NB4 (cell line): ENCODE measurements around the gene SGIP1.
A peak's percentile ranks its signal among the peaks of the same experiment; 100 is the strongest.

Experiments used
- DNase-seq: peaks from one replicate; pipeline ENCODE4 v3.0.0; 2010; ENCODE audit warnings: low read depth
- H3K4me3 ChIP-seq: one replicate; pipeline ENCODE4 v1.5.1; 2011; ENCODE audit warnings: mild to moderate bottlenecking, low read depth, low read length, moderate library complexity
- CTCF ChIP-seq: IDR thresholded peaks from one replicate; pipeline ENCODE4 v1.5.1; 2012; ENCODE audit warnings: low read depth, low read length
- MAX ChIP-seq: IDR thresholded peaks from 2 replicates; pipeline ENCODE4 v1.6.1; 2011; ENCODE audit warnings: low read depth, low read length
- MYC ChIP-seq: IDR thresholded peaks from 2 replicates; pipeline ENCODE4 v1.6.1; 2011; ENCODE audit warnings: low read depth, low read length
- POLR2A ChIP-seq: IDR thresholded peaks from 2 replicates; pipeline ENCODE4 v1.6.1; 2011; ENCODE audit warnings: mild to moderate bottlenecking; ENCODE audit not compliant: insufficient read length; ENCODE audit errors: extremely low read depth

SGIP1 gene

DNA sequence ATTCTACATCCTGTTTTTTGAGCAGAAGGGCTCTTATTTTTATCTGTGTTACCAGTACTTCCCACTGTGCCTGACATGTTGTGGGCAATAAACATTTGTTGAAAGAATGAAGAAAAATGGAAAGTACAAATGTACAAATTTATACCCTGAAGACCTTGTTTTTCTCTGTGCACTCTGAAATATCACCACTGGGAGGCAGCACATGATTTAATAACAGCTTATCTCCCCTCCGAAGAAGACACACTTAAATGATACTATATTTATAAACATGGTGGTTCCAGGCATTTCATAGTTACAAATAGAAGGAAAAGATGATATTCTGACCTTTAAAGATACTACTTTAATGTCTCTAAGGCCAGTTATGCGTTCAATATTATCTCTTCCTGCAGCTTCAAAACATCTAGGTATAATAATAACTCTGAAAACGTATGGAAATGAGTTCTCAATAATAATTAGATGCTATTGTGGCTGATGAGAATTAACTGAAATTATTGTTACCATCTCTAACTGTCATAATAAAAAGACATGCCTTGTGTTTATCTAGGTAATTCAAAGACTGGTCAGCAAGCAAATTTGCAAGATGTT lies 231.1 kb downstream of the SGIP1 start:
- peak; percentile 52 for TF ChIP-seq CTCF
- TF ChIP-seq MYC = no peak
- DNase-seq = peak; percentile 60
- no peak overlapping the region for H3K4me3 ChIP-seq

DNA sequence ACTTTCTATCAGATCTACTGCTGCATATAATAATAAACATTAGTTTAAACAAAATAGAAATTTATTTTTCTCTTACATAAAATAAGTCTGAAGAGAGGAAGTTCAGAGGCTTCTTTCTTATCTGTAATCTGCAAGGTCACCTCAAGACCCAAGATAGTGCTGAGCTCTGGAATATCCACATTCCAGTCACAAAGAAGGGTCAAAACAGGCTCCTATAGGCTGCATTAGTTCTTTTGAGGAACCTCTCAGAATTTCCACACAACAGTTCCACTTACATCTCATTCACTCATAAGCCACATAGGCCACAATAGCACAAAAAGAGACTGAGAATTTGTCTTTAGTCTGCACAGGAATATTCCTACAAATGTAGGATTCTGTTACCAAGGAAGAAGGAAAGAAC lies 233.7 kb downstream of the SGIP1 start:
- TF ChIP-seq MAX = no peak
- TF ChIP-seq MYC = no peak
- TF ChIP-seq POLR2A = no peak
- no peak for TF ChIP-seq CTCF
- DNase-seq = peak; percentile 1
- no peak overlapping the region for H3K4me3 ChIP-seq

DNA sequence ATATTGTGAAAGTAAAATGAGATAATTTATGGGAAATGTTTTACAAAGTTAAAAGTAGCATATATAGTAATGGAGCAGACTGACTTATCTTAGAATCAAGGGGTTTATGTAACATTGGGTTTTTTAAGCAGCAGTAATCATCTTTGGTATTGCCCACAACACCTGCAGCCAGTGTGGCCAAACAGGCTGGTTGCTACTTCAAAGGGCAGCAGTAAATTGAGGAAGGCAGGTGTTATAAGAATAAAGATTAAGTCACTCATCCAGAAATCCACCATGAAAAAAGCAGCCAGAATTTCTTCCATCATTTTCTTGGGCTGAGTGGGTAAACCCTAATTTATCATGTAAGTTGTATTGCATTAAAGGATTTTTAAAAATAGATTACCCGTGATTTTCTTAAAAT lies 235.0 kb downstream of the SGIP1 start:
- H3K4me3 ChIP-seq = no peak overlapping the region
- TF ChIP-seq CTCF (no peak), MAX (no peak), MYC (no peak), POLR2A (no peak)
- no peak for DNase-seq

- DNase-seq = no peak
- no peak overlapping the region for H3K4me3 ChIP-seq
- TF ChIP-seq MAX (no peak), MYC (no peak), CTCF (no peak), POLR2A (no peak)
These were observed 235.7 kb downstream of the SGIP1 start for GRCh38 chr1:66769512-66770229.

DNA sequence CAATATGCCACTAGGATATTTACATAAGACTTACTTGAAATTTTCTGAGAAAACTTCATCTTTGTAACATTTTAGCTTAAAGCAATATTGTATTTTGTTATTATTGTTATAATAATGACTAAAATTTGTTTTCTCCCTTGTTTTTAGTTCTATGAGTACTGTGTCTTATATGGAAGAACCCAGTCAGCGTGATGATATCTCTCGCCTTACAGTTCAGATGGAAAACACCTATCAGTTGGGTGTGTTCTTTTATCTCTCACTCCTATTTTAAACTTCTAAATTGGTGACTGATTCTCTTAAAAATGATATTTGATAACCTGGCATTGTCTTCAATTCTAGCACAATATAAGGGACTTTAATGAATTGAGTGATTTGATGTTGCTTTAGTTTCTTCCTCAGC lies 236.3 kb downstream of the SGIP1 start:
- H3K4me3 ChIP-seq = no peak overlapping the region
- TF ChIP-seq MYC (no peak), MAX (no peak), POLR2A (no peak), CTCF (no peak)
- no peak for DNase-seq

GRCh38 chr1:66770694-66771093 lies 236.7 kb downstream of the SGIP1 start:
- DNase-seq = no peak
- no peak for TF ChIP-seq MAX
- TF ChIP-seq POLR2A = no peak
- TF ChIP-seq CTCF = no peak
- TF ChIP-seq MYC = no peak
- H3K4me3 ChIP-seq = no peak overlapping the region
